NCI-H345 treated with DMSO at 0.1 percent for 48 hours (cell line): ENCODE measurements around the gene SERPINE3.

Experiments used
- DNase-seq: peaks from one replicate; lab custom pipeline; 2025; ENCODE audit not compliant: unreplicated experiment; lab: John Stamatoyannopoulos, UW

SERPINE3 gene

DNA sequence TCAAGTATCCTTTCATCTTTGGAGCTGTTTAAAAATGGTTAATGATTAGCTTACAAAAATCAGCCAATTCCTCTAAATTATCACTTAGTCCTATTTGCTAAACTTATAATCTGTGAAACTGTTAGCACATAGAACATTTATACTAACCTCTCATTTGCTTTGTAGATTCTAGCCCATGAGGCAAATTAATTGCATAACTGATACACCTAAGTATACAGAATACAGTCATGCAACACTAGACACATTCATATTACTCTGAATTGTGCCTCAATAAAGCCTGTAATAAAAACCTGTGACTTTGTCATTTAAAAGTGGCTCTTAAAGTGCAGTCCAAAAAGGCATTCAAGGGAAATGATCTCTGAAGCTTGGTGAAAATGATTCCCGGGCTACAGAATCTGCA, 21.0 kb downstream of the SERPINE3 start:
- DNase-seq = no peak

DNA sequence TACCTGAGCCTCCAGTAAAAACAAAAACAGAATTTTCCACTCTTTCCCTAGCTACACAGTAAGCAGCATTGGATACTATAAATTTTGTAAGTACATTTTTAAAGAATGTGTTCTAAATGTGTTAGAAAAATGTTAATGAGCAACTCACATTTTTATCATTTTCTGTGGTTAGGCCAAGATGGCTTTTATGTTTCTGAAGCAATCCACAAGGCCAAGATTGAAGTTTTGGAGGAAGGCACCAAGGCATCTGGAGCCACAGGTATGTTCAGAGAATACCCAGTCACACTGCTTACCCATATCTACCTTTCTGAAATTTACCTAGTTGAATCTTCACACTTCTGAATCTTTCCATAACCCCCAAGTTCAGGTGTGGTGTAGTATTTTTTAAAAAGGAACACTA, 21.6 kb downstream of the SERPINE3 start:
- DNase-seq = no peak

DNA sequence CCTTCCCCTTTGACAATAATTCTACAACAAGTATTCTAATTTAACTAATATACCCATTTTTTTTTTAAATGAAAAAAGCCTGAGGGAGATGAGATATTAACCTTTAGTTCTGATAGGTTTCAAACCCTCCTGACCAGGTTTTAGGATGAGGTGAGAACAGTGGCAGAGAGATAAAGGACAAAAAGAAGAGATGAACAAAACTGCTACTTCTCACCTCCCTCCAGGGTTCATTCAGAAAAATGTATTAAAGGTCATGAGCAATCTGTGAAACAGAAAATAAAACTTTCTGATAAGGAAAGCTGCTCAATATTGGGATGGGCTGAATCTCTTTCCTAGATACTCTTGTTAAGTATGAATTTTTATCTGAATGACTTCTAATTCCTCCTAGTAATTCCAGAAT, 24.1 kb downstream of the SERPINE3 start:
- DNase-seq = no peak

DNA sequence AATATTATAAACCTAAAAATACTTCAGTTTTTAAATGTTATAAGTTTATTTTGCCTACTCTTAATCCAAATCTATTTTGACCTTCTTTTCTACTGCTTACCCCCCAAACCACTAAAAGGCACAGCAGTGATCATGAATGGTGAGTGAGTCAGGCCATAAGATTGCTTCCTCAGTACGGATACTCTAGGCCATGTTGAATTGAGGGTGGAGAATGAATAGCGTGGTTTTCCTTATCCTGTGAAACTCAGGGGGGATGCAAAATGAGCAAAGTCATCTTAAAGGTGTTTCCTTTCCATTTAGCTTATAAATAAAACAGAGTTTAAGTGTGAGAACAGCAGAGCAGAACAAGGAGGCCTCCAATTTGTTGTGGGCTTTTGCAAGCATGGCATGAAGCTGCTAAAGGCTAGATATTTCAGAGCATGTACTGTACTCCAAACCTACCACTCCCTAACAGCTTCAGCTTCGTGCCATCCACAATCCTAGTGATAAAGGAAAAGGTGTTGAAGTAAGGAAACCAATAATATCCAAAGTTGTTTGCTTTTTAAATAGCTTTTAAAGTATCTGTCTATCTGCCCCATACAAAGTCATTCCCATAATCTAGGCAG, 25.0 kb downstream of the SERPINE3 start:
- DNase-seq = no peak

DNA sequence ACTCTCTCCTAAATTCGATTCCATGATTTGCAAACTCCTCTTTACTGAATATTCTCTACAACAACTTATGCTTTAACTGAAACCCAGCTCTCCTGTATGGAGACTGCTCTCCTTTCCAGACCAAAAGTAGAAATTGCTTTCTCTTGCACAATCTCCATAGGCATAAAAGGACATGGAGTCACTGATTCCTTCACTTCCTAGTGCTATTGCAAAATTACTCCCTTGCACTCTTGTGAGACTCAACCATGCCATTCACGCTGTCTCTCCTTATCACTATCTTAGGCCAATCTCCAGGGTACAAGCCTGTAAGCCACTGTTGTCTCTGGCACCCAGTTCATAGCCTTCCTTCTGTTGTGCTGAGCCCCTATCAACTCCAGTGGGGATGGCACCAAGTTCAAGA, 30.6 kb downstream of the SERPINE3 start:
- DNase-seq = no peak

DNA sequence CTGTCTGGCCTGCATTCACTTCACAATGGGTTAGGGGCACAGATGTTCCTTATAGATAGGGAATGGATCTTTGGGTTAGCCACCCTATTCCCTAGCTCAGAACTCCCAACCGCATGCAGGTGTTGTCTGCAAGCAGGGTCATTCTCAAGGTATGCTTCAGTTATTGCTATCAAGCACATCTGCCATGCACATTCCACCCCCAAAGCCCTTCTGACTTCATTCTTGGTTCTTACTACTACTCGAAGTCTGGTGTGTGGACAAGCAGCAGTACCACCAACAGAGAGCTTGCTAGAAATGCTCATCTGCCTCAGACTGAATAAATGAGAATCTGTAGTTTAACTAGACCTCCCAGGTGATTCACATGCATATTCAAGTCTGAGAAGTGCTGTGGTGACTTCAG, 31.3 kb downstream of the SERPINE3 start:
- DNase-seq = no peak

DNA sequence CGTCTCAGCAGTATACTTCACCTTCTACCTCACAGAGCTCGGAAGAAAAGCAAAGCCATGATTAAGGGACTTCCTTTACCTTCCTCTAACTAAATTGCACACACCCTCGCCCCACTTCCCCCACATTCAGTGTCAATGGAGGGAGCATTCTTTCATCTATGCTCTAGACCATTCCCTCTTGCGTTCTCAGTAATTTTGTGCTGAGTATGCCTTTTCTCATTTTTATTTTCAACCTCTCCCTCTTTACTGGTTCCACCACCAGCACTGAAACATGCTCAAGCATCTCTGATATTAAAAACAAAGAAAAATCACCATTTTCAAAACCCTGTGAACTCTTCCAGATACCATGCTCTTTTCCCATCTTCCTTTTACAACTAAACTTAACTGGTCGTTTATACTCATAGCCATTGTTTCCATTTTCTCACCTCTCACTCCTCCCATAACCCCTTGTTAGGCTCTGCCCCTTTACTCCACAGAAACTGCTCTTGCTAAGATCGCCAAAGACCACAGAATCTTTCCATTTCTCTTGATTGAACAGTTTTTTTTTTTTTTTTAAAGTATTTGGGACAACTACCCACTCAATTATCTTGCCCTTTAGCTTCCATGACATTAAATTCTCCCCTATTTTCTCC, 32.4 kb downstream of the SERPINE3 start:
- no peak for DNase-seq

DNA sequence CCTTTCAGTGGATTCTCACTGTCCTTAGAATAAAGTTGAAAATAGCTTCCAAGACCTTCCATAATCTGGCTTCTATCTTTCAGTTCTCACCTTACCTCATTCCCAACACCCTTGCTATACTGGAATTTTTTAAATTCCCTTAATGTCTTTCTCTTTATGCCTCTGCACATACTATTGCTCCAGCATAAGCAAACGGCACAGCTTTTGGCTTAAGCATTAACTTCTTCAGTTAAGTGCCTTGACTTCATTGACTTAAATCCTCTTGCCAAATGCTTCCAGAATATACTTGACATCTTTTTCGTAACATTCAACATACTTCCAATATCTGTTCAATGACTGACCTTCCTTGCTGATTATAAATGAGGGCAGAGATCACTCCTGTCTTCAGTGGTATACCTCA, 34.0 kb downstream of the SERPINE3 start:
- DNase-seq = no peak

DNA sequence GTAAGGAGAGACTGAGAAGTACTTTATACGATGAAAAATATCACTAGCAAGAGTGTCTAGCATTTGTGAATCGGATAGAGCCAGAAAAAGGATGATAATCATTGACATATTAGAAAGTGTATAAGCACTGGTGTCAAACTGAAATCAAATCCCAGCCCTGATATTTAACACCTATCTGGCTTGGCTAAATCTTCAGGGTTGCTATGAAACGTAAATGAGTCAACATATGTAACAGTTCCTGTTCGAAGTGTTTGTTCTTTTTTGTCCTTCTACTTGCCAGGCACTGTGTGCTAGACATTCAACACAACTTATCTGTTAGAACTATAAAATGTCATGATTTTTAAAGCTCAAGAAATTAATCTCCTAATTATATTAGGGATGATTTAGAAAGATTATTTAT, 40.8 kb downstream of the SERPINE3 start:
- DNase-seq = no peak

DNA sequence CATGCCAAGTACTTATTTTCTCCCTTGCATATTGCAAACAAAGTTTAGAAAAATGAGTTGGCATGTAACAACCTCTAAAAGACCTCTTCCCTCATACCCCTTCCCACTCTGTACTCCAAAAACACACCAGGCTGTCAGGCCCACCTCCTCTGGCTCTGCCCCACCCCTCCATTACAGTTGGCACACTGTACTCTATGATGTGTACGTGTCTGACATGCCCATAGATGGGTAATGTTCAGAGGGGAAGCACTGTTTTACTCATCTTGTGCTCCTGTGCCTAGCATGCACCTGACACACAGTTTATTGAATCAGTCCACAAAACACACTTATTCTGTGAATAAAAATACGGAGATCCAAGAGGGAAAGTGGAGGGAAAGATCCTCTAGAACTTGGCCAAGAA, 45.6 kb downstream of the SERPINE3 start:
- no peak for DNase-seq

DNA sequence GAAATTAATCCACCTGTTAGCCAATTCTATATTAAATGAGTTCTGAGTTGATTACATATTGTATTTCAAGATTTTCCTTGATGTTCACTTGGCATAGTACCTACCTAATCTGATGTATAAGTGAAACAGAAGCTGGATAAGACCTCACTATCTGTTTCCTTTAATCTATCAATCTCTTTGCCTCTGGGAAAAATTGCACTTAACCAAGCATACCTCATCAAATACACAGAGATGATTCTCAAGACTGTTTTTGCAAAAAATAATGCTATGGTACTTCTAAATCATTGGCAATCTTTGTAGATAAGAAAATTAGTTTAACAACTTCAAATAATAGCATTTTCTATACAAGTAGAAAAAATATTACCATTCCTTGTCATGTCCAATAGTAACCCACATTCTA, 55.2 kb downstream of the SERPINE3 start:
- DNase-seq = no peak

DNA sequence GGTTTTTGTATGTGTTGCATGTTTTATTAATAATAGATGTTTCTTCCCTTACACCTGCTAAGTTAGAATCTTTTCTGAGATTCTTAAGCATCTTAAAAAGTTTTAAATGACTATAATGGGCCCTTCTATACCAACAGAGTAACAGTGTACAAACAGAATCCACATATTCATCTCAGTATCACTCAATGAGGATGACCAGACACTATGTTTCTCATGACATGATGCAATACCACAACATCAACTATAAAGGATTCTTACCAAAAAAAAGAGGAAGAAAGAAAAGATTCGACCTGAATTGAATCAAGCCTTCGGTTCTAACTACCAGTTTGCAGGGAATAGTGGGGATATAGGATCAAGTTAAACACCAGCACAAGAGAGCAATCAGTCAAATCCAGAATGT, 56.9 kb downstream of the SERPINE3 start:
- no peak for DNase-seq

DNA sequence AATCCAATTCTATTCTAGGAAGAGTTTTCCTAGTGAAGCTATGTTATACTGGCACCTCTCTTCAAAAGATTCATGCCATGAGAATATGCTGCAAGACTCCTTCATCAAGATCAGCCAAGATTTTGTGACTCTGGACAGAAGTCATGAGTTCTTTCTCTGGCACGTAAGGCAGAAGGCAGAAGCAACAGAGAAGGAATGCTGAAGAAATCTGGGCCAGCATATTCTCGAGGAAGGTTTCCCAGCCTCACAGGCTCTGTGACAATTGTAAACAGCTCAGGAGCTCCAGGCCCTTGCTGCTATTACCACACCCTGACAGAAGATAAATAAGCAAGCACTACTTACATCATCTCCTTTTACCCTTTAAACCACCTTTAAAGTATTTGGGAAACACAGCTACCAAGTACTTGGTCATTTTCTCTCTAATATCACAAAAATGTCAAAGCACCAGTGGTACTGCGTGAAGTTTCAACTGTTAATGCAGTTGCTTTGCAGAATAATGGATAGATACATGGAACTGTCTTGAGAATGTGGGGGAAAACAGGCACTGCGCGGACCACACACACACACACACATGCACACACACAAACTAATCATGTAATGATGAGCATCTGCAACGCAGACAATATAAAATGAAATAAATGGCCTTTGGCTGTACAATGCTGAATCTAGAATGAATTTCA, 57.9 kb downstream of the SERPINE3 start:
- DNase-seq = no peak

DNA sequence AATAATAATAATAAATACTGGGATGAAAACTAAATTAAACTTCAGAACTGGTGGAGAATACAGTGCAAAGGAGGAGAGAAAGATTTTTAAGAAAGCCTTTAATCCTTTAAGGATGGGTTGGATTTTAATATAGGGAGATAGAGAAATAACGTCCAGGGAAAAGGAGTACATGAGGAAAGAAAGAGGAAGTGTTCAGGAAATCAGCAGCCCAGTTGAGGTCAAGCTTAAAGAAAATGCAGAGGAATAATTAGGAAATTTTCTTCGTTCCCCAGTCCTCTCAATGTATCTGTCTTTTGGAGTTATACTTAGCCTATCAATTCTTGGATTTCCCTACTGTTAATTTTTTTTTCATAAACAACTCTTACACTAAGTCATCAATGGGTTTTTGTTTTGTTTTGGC, 65.7 kb downstream of the SERPINE3 start:
- DNase-seq = no peak

DNA sequence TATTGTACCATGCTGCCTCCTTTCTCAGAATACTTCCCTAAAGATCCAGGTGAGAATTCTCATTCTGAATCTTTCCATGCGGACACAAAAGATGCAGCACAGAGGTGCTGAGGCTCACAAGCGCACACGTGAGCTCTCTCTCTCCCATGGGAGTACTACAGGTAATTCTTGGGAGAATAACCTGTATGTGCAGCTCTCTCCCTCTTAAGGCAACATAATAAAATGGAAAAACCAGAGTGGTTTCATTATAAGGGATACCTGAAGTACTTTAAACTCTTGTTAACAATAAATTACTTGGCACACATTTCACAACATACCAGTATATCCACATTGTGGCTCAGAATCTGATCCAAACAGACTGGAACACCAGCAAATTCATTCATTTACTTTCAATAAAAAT, 72.9 kb downstream of the SERPINE3 start:
- no peak for DNase-seq
